Stimulated activated naive B cell treated with anti-CD40 and anti-IgM and Interleukin-4, amounts not matched to agents 10 μg/mL and 1 μg/mL and 100 μg/mL, for 72 hours (primary cell): Measurements from ENCODE around the gene ATG10.

Source experiments
- ATAC-seq, 2 donors: fragments of 150-1000 bp; cut with Tn5 transposase; replicated peaks; 2 replicates each; pipeline ENCODE4 v1.10.0; 2021; ENCODE audit warnings: moderate library complexity in 1 of 2
- DNase-seq: peaks from one replicate; pipeline ENCODE4 v3.0.0; 2021
- H3K27ac Mint-ChIP-seq: one replicate; pipeline ENCODE4 v1.8.0; 2022; ENCODE audit warnings: mild to moderate bottlenecking, mixed read lengths
- H3K27me3 Mint-ChIP-seq, 2 donors: one replicate each; pipeline ENCODE4 v1.8.0; 2022; ENCODE audit warnings: mixed read lengths in 2 of 2
- H3K36me3 Mint-ChIP-seq, 2 donors: one replicate each; pipeline ENCODE4 v1.8.0; 2022; ENCODE audit warnings: mixed read lengths in 2 of 2, mild to moderate bottlenecking in 1 of 2
- H3K4me1 Mint-ChIP-seq, 2 donors: one replicate each; pipeline ENCODE4 v1.8.0; 2022; ENCODE audit warnings: mixed read lengths in 2 of 2, mild to moderate bottlenecking in 1 of 2
- H3K4me3 Mint-ChIP-seq, 2 donors: one replicate each; pipeline ENCODE4 v1.8.0; 2022; ENCODE audit warnings: mild to moderate bottlenecking in 2 of 2, mixed read lengths in 2 of 2, moderate library complexity in 1 of 2
- H3K9me3 Mint-ChIP-seq, 2 donors: one replicate each; pipeline ENCODE4 v1.8.0; 2022; ENCODE audit warnings: mixed read lengths in 2 of 2, mild to moderate bottlenecking in 1 of 2

The ATG10 gene

DNA sequence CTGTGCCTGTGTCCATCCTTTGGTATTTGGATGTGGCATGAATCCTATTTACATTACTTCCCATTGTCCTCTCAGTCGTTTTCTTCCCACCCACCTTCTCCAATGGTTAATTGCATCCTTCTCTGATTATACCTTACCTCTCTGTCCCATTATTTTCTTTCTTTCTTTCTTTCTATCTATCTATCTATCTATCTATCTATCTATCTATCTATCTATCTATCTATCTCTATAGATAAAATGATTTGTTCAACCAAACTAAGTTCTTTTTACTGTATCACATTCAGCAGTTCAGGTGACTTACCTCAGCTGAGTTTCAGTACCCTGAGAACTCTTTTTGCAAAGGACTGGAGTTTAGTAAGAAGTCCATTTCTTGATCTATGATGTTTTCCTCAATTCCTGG lies 225.7 kb downstream of the ATG10 start:
- no peak for ATAC-seq
- no peaks in the 10 kb centered on the region for H3K36me3 Mint-ChIP-seq
- H3K9me3 Mint-ChIP-seq, result no peaks in the 10 kb centered on the region
- no peak for DNase-seq
- H3K27me3 Mint-ChIP-seq, result no peaks in the 10 kb centered on the region
- H3K4me1 Mint-ChIP-seq, result no peaks in the 10 kb centered on the region
- no peak overlapping the region for H3K4me3 Mint-ChIP-seq
- H3K27ac Mint-ChIP-seq, result no peak overlapping the region

DNA sequence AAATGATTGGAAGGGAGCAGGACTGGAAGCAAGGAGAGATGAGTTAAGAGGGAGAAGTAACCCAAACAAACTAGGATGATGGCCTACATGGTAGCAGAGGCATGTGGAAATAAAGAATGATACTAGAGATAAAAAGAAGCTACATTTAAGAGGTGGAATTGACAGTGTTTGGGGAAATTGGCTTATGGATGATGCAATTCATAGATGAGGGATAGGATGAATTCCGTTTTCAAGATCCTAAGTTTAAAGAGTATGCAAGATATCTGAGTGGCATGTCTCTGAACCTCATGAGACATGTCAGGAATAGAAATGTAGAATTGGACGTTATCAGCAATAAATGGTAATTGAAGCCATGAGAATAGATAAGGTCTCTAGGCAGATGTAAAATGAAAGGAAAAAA lies 232.7 kb downstream of the ATG10 start:
- no peak for DNase-seq

DNA sequence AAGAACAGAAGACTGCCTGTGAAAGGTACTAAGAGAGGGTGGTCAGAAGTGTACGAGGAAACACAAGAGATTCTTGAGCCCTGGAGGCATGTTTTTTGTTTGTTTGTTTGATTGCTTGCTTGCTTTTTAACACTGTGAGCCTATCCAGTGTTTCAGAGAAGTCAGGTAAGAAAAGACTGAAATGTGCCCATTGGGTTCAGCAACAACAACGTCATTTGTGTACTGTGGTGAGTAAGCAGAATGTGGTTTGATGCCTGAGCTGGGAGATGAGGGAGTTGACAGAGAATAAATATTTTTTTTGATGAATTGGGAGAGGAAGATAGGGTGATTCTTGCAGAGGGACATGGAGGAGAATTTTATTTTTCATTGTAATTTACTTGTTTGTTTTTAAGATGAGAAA lies 233.2 kb downstream of the ATG10 start:
- H3K36me3 Mint-ChIP-seq, result no peaks in the 10 kb centered on the region
- no peaks in the 10 kb centered on the region for H3K27me3 Mint-ChIP-seq
- H3K4me1 Mint-ChIP-seq, result no peaks in the 10 kb centered on the region
- DNase-seq (no peak), ATAC-seq (no peak)
- no peaks in the 10 kb centered on the region for H3K9me3 Mint-ChIP-seq
- H3K4me3 Mint-ChIP-seq, result no peak overlapping the region
- no peak overlapping the region for H3K27ac Mint-ChIP-seq

More for the DNA sequence above, 232.7 kb downstream of the ATG10 start:
- H3K4me3 Mint-ChIP-seq, result no peak overlapping the region
- no peaks in the 10 kb centered on the region for H3K27me3 Mint-ChIP-seq
- no peak overlapping the region for H3K27ac Mint-ChIP-seq
- no peaks in the 10 kb centered on the region for H3K4me1 Mint-ChIP-seq
- H3K9me3 Mint-ChIP-seq, result no peaks in the 10 kb centered on the region
- no peaks in the 10 kb centered on the region for H3K36me3 Mint-ChIP-seq
- ATAC-seq, result no peak

DNA sequence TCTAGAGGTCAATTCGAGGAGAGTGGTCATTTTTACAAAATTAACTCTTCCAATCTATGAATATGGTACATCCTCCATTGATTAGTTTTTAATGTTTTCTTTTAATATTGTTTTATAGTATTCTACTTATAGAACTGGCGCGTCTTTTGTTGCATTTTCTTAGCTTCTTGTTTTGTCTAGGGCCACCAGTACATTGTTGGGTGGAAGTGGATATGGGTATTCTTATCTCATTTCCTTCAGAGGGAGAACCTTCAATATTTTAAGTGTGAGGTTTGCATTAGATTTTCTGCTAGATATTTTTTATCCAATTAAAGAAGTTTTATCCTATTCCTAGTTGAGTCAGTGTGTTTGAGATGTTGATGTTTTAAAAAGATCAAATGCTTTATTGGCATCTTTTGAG lies 236.5 kb downstream of the ATG10 start:
- no peaks in the 10 kb centered on the region for H3K27me3 Mint-ChIP-seq
- no peaks in the 10 kb centered on the region for H3K36me3 Mint-ChIP-seq
- no peak overlapping the region for H3K27ac Mint-ChIP-seq
- DNase-seq (no peak), ATAC-seq (no peak)
- H3K9me3 Mint-ChIP-seq, result no peaks in the 10 kb centered on the region
- no peak overlapping the region for H3K4me3 Mint-ChIP-seq
- no peaks in the 10 kb centered on the region for H3K4me1 Mint-ChIP-seq

DNA sequence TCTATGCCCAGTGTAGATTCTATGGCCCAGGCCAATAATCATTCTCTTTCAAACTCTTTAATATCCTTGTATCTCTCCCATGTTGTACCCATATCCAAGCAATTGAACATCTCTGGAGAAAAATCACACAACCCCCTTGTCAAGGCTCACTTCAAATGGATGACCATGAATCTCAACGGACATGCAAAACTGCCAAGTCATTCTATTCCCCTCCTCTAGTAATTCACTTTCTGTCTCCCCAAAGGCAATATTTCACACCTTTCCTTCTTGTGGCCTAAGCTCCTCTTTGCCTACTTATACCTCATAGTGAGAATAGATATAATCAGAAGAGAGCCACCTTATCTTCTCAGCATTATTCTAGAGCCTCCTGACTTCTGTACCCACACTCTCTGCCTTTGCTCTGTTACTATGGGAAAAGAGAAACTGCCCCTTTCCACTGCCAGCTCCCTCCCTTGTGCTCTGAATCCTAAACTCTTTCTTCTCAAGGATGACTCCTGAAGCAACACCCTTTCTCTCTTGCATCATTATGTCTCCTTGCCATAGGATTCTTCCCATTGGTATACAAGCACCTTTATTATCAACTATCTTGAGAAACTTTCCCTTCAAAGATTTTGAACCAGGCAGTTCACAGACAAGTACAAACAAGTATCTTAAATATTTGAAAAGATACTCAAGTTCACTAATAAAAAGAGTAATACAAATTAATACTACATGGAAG lies 240.2 kb downstream of the ATG10 start:
- H3K4me1 Mint-ChIP-seq, result no peaks in the 10 kb centered on the region
- no peak for DNase-seq
- H3K4me3 Mint-ChIP-seq, result no peak overlapping the region
- no peaks in the 10 kb centered on the region for H3K27me3 Mint-ChIP-seq
- no peak overlapping the region for H3K27ac Mint-ChIP-seq
- no peaks in the 10 kb centered on the region for H3K9me3 Mint-ChIP-seq
- H3K36me3 Mint-ChIP-seq, result no peaks in the 10 kb centered on the region
- ATAC-seq, result no peak

DNA sequence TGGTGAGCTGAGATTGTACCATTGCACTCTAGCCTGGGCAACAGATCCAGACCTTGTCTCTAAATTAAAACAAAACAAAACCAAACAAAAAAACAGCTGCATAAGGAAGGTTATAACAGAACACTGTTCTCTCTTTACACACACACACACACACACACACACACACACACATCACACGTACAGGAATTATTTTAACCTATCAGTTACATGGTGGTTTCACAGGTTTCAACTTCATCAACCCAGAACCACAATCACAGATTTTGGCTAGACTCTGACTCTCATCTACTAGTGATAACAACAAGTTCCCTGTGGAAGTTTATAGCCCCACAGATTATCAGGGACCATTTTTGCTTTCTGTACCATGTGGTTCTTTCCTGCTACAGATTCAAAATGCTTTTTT lies 246.1 kb downstream of the ATG10 start:
- Mint-ChIP-seq H3K4me1 (peaks cover 1 to 6% of the 10 kb centered on the region in 2 donors), H3K27ac (no peak overlapping the region), H3K9me3 (no peaks in the 10 kb centered on the region), H3K27me3 (no peaks in the 10 kb centered on the region), H3K4me3 (no peak overlapping the region), H3K36me3 (peaks cover 0 to 2% of the 10 kb centered on the region in 2 donors)
- ATAC-seq, result no peak
- no peak for DNase-seq

DNA sequence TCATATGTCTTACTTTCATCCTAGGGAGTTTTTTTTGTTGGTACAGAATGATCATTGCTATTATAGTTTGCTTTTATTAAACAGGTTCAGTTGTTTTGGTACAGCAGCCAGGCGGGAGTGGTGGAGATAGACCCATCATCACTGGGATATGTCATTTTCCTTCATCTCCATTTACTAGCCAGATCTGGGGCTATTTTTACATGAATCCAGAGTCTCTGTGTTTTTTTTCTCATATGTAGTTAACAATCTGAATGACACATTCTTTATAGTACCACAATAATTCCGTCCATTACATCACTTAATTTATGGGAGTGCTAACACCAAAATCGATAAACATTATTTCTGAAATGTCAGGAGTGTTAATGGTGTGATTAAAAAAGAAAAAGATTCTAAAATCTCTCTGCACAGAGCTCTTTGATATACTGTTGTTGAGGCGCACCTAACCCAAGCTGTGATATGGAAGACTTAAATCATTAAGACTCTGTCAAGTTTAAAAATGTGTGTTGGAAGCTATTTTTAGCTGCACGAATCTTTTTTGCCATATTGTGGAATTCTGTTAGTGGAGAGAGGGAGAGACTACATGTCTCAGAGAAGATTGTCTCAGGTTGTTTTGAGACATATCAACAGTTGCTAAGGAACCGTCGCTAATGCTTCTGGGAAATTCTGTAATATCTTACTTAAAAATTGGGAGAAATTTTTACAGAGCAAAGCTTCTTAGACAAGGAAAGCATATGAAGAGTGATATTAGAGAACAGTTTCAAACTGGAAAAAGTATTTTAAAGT lies 246.7 kb downstream of the ATG10 start:
- Mint-ChIP-seq H3K4me3 (no peak overlapping the region), H3K4me1 (peaks cover 1 to 6% of the 10 kb centered on the region in 2 donors), H3K36me3 (peaks cover 0 to 2% of the 10 kb centered on the region in 2 donors), H3K9me3 (no peaks in the 10 kb centered on the region), H3K27me3 (no peaks in the 10 kb centered on the region), H3K27ac (no peak overlapping the region)
- DNase-seq (no peak), ATAC-seq (no peak)

DNA sequence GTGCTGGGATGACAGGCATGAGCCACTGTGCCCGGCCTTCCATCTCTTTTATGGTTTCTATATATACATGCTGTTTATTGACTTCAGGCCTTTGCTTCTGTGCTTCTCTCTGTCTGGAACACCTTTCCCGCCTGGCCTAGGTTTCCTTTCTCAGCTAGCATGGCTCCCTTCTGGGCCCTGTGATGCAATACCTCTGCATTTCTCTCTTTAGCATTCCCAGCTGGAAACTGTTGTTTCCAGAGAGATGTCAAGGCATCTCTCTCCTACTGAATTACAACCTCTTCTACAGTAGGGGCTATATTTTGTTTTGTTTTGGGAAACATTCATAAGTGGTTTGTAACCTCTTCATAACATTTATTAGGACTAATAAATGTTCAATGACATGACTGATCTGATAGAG lies 249.2 kb downstream of the ATG10 start:
- no peak overlapping the region for H3K4me3 Mint-ChIP-seq
- H3K4me1 Mint-ChIP-seq, result peaks cover 5 to 11% of the 10 kb centered on the region in 2 donors
- ATAC-seq (no peak), DNase-seq (no peak)
- no peaks in the 10 kb centered on the region for H3K27me3 Mint-ChIP-seq
- peaks cover 0 to 2% of the 10 kb centered on the region in 2 donors for H3K36me3 Mint-ChIP-seq
- no peak overlapping the region for H3K27ac Mint-ChIP-seq
- H3K9me3 Mint-ChIP-seq, result no peaks in the 10 kb centered on the region

DNA sequence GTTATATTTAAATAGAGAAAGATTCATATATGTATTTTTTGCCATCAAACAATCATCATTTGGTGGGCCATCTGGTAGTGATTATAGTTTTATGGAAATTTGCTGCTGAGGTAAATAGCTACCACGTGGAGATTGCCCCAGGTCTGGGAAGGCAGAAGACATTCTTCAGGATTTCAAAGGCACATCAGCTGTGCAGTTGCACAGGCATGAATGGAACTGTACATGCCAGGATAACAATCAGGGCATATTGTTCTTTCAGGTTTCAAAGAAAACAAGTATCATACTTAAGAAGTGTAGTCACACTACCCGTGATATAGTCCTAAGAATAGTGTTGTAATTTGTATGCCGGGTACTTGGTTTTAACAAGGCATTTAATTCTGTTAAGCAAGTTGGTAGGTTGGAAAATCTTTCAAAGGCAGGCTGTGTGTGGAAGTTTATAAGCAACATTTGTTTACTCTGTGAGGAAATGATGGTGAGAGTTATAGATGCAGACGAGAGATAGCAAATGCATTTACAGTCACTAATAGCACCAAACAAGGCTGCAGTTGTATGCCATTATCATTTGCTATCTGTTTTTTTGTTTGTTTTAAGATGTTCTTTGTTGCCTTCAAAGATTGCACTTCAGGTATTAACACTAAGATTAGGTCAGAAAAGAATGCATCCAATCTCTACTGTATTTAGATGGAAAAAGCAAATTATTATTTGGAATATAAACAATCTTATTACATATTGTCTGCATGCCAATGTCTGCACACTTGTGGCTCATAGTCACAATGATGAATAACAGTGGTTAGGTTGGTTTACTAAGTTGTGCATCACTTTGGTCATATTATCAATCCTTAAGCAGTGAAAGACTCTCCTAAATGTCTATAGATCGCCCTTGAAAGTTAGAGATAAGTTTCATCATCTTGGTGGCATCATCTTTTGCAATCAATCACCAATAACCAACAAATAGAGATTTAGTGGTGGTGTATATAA lies 251.1 kb downstream of the ATG10 start:
- Mint-ChIP-seq H3K9me3 (no peaks in the 10 kb centered on the region), H3K4me3 (no peak overlapping the region), H3K27me3 (no peaks in the 10 kb centered on the region), H3K4me1 (peaks cover 5 to 11% of the 10 kb centered on the region in 2 donors), H3K27ac (no peak overlapping the region), H3K36me3 (peaks cover 0 to 2% of the 10 kb centered on the region in 2 donors)
- ATAC-seq (no peak), DNase-seq (no peak)

DNA sequence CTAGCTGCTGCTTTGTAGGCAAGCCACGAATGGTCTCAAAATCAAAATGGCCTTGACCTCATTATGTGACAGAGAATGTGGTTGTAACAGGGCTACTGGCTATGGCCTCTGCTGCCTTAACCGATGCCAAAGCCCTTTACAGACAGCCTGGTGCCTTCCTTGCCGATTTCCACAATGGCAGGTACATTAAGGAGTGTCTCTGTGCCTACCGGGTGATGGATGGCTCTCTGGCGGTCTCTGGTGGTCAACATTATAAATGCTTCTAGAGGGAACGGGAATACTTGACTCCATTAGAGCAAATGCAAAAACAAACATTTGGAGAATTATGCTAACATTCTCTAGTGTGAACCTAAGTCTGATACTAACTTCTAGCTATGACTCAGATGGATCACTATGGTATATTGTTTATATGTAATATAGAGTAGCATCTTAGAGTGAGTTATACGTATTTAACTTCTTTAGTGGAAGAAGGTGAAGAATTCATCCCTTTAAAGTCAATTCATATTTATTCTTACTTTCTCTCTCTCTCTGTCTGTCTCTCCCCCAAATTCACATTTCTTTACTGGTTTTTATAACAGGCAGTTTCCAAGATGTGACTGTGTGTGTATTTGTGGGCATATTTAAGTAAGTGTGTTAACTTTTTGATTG lies 253.8 kb downstream of the ATG10 start:
- Mint-ChIP-seq H3K27ac (no peak overlapping the region), H3K4me3 (no peak overlapping the region), H3K4me1 (peaks cover 5 to 11% of the 10 kb centered on the region in 2 donors), H3K36me3 (no peaks in the 10 kb centered on the region), H3K27me3 (no peaks in the 10 kb centered on the region), H3K9me3 (no peaks in the 10 kb centered on the region)
- peak; percentile 81 to 89 for ATAC-seq
- peak; percentile 50 for DNase-seq

DNA sequence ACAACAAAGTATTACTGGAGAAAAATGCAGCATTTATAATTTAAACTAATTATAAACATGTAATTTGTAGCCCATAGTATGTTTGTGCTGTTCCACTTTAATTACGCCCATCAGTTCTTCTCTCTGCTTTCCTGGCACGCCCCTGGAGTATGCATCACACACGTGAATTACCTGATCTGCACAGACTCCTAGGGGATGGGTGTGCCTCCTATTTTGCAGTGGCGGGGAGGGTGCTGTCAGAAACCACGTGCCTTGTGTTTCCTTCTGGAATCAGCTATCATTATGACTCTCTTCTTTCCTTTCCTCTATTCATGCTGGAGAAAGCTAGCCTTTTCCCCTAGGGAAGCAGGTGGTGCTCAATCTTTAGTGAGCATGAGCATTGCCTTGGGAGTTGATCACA lies 263.1 kb downstream of the ATG10 start:
- H3K4me1 Mint-ChIP-seq, result no peaks in the 10 kb centered on the region
- no peaks in the 10 kb centered on the region for H3K9me3 Mint-ChIP-seq
- ATAC-seq, result no peak
- H3K27me3 Mint-ChIP-seq, result no peaks in the 10 kb centered on the region
- no peak overlapping the region for H3K4me3 Mint-ChIP-seq
- DNase-seq, result no peak
- no peak overlapping the region for H3K27ac Mint-ChIP-seq
- no peaks in the 10 kb centered on the region for H3K36me3 Mint-ChIP-seq

DNA sequence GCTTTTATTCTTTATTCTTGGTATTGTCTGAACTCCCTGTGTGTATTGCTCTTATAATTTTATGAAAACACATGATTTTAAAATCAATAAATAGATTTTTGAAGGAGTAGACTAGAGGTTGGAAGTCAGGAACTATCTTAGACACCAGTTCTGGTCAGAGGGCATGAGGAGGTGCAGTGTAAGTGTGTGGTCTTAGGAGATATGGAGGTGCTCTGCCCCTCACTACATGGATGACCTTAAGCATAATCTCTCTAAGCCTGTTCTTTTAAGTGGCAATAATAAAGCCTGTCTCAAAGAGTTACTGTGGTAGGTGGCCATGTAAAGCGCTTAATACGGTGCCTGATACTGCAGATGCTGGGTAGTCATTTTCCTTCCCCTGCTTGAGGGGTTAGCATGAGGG lies 272.3 kb downstream of the ATG10 start:
- Mint-ChIP-seq H3K36me3 (peaks cover 13 to 15% of the 10 kb centered on the region in 2 donors), H3K4me1 (no peaks in the 10 kb centered on the region), H3K4me3 (no peak overlapping the region), H3K9me3 (peaks cover 11 to 12% of the 10 kb centered on the region in 2 donors), H3K27me3 (no peaks in the 10 kb centered on the region), H3K27ac (no peak overlapping the region)
- ATAC-seq, result no peak
- DNase-seq, result no peak

DNA sequence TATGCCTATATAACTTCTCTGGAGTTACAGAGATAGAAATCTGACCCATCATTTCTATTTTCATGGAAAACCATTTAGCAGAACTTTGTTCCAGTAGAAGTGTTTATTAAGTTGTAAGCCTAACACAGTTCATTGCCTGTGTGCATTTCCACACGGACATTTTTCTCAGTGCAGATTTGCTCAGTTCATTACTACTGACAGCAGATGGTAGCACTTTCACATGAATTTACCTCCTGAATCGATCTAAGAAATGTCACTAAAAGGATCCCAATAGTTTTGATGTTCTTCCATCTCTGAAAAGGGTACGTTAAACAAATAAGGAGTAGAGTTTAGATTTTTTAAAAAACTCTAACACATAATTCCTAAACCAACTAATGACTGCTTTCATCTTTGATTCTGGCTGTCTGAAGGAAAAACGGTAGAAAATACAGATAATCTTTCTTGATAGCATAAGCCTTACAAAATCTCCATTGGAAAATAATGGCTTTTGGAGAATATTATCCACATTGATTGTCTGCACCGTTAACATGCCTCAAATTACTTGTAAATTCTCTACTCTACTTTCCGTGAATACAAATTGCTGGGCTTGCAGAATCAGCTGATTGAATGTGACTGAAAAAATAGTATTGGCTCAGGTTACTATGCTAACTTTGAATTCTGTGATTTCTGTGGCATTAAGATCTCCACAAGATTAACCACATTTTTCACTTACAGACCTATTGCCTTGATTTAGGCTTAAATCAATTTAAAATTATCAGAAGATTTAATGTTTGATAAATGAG lies 273.2 kb downstream of the ATG10 start:
- no peaks in the 10 kb centered on the region for H3K27me3 Mint-ChIP-seq
- H3K4me1 Mint-ChIP-seq, result no peaks in the 10 kb centered on the region
- DNase-seq, result no peak
- ATAC-seq, result no peak
- no peak overlapping the region for H3K27ac Mint-ChIP-seq
- no peak overlapping the region for H3K4me3 Mint-ChIP-seq
- H3K36me3 Mint-ChIP-seq, result peaks cover 13 to 15% of the 10 kb centered on the region in 2 donors
- H3K9me3 Mint-ChIP-seq, result peaks cover 11 to 12% of the 10 kb centered on the region in 2 donors
